ENCODE measurements around the gene LRRC66.

LRRC66 gene

DNA sequence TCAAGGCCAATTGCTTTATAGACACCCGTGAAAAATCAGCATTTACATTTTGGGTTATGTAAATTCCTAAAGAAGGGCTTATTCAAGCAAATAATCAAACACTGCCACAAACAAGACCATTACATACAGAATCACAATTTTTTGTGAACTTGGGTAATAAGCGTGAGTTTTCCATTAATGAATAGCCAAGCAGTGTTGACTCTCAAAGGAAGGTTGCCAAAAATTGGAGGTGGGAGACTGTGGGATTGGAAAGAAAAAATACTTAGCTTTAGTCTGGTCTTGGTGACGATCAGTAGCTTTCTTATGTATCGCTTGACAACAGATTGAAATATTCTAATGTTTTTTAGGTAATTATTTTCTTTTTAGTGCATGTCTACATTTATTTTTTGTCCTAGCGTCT is 20.9 kb downstream of the LRRC66 start:
- ChIA-PET POLR2A (no interaction called here), CTCF (interaction anchor here (1.2 kb wide), 1 partner anchor 9 kb away, joined by 4 read pairs; no protein-coding TSS in a partner anchor)
- no peak overlapping the region for H3K4me3 ChIP-seq (ENCODE audit: control insufficient read depth in 1 of 7, extremely low read depth in 1 of 7, insufficient read depth in 4 of 7, low read depth in 2 of 7, low read length in 6 of 7)
- no peaks in the 10 kb centered on the region for H3K9me3 ChIP-seq (ENCODE audit: control extremely low read depth in 1 of 5, control insufficient read depth in 4 of 5, insufficient read depth in 2 of 5, low read depth in 1 of 5, low read length in 4 of 5)
- H3K36me3 ChIP-seq (ENCODE audit: control insufficient read depth in 4 of 4, insufficient read depth in 4 of 4, low read length in 3 of 4) = no peaks in the 10 kb centered on the region
- no peak overlapping the region for H3K27ac ChIP-seq (ENCODE audit: insufficient read depth in 1 of 2, low read depth in 1 of 2, low read length in 2 of 2, poor library complexity in 1 of 2, severe bottlenecking in 2 of 2)
- H3K4me1 ChIP-seq (ENCODE audit: control extremely low read depth in 1 of 4, control insufficient read depth in 4 of 4, insufficient read depth in 4 of 4, low read length in 3 of 4) = no peaks in the 10 kb centered on the region
- DNase-seq = no peak
- peaks cover 0 to 19% (median 3%) of the 10 kb centered on the region in 5 experiments for H3K27me3 ChIP-seq (replicated peaks in 2 of 5; ENCODE audit: control insufficient read depth in 4 of 5, insufficient read depth in 5 of 5, low read length in 4 of 5)
- no CpG with 5 or more reads among the region's 5 CpGs for WGBS (ENCODE audit: insufficient coverage)

- ChIA-PET POLR2A (no interaction called here), CTCF (interaction anchor here (1.2 kb wide), 1 partner anchor 8 kb away, joined by 4 read pairs; no protein-coding TSS in a partner anchor)
- H3K36me3 ChIP-seq (ENCODE audit: control insufficient read depth in 4 of 4, insufficient read depth in 4 of 4, low read length in 3 of 4) = no peaks in the 10 kb centered on the region
- H3K27ac ChIP-seq (ENCODE audit: insufficient read depth in 1 of 2, low read depth in 1 of 2, low read length in 2 of 2, poor library complexity in 1 of 2, severe bottlenecking in 2 of 2) = no peak overlapping the region
- peaks cover 0 to 19% (median 3%) of the 10 kb centered on the region in 5 experiments for H3K27me3 ChIP-seq (replicated peaks in 2 of 5; ENCODE audit: control insufficient read depth in 4 of 5, insufficient read depth in 5 of 5, low read length in 4 of 5)
- no peak overlapping the region for H3K4me3 ChIP-seq (ENCODE audit: control insufficient read depth in 1 of 7, extremely low read depth in 1 of 7, insufficient read depth in 4 of 7, low read depth in 2 of 7, low read length in 6 of 7)
- no peaks in the 10 kb centered on the region for H3K9me3 ChIP-seq (ENCODE audit: control extremely low read depth in 1 of 5, control insufficient read depth in 4 of 5, insufficient read depth in 2 of 5, low read depth in 1 of 5, low read length in 4 of 5)
- DNase-seq = no peak
- H3K4me1 ChIP-seq (ENCODE audit: control extremely low read depth in 1 of 4, control insufficient read depth in 4 of 4, insufficient read depth in 4 of 4, low read length in 3 of 4) = no peaks in the 10 kb centered on the region
These were observed 21.3 kb downstream of the LRRC66 start for GRCh38 chr4:51998837-51999236.

GRCh38 chr4:51997647-51998046 is 22.5 kb downstream of the LRRC66 start:
- no peak overlapping the region for H3K4me3 ChIP-seq (ENCODE audit: control insufficient read depth in 1 of 7, extremely low read depth in 1 of 7, insufficient read depth in 4 of 7, low read depth in 2 of 7, low read length in 6 of 7)
- POLR2A ChIA-PET = no interaction called here
- no peak overlapping the region for H3K27ac ChIP-seq (ENCODE audit: insufficient read depth in 1 of 2, low read depth in 1 of 2, low read length in 2 of 2, poor library complexity in 1 of 2, severe bottlenecking in 2 of 2)
- no peaks in the 10 kb centered on the region for H3K9me3 ChIP-seq (ENCODE audit: control extremely low read depth in 1 of 5, control insufficient read depth in 4 of 5, insufficient read depth in 2 of 5, low read depth in 1 of 5, low read length in 4 of 5)
- H3K4me1 ChIP-seq (ENCODE audit: control extremely low read depth in 1 of 4, control insufficient read depth in 4 of 4, insufficient read depth in 4 of 4, low read length in 3 of 4) = no peaks in the 10 kb centered on the region
- H3K36me3 ChIP-seq (ENCODE audit: control insufficient read depth in 4 of 4, insufficient read depth in 4 of 4, low read length in 3 of 4) = no peaks in the 10 kb centered on the region
- H3K27me3 ChIP-seq (replicated peaks in 2 of 5; ENCODE audit: control insufficient read depth in 4 of 5, insufficient read depth in 5 of 5, low read length in 4 of 5) = peaks cover 0 to 19% (median 3%) of the 10 kb centered on the region in 5 experiments
- DNase-seq = no peak
- CTCF ChIA-PET = no interaction called here

DNA sequence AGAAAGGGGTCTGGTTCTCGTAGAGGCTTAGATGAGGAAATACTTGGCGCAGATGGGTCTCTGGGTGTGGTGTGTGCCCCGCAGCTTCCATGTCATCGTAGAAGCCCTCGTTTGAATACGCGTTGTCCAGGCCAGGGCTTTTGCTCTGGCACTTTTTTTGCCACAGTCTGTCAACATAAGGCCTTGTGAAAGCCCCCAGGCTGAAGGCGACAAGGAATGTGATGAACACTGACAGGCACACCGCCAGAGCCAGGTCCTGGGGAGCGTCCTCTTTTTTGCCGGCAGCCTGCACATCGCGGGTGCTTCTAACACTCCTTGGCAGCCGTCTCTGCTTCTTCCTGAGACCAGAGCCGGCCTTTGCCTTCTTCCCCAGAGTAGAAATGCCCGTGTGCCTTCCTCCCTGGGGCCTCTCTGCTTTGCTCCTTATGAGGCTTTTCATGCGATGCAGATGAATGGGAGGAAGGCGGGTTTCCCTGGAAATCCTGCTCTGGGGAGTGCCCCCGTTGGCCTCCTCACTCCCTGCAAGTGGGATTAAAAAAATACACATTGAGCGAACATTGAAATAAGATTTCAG is 24.4 kb downstream of the LRRC66 start:
- Histone ChIP-seq H3K27me3 (replicated peaks in 2 of 5; ENCODE audit: control insufficient read depth in 4 of 5, insufficient read depth in 5 of 5, low read length in 4 of 5) (peaks cover 0 to 19% (median 3%) of the 10 kb centered on the region in 5 experiments), H3K27ac (ENCODE audit: insufficient read depth in 1 of 2, low read depth in 1 of 2, low read length in 2 of 2, poor library complexity in 1 of 2, severe bottlenecking in 2 of 2) (no peak overlapping the region), H3K4me1 (ENCODE audit: control extremely low read depth in 1 of 4, control insufficient read depth in 4 of 4, insufficient read depth in 4 of 4, low read length in 3 of 4) (no peaks in the 10 kb centered on the region), H3K9me3 (ENCODE audit: control extremely low read depth in 1 of 5, control insufficient read depth in 4 of 5, insufficient read depth in 2 of 5, low read depth in 1 of 5, low read length in 4 of 5) (peaks cover 0 to 4% (median 0%) of the 10 kb centered on the region in 5 experiments), H3K4me3 (ENCODE audit: control insufficient read depth in 1 of 7, extremely low read depth in 1 of 7, insufficient read depth in 4 of 7, low read depth in 2 of 7, low read length in 6 of 7) (no peak overlapping the region), H3K36me3 (ENCODE audit: control insufficient read depth in 4 of 4, insufficient read depth in 4 of 4, low read length in 3 of 4) (no peaks in the 10 kb centered on the region)
- WGBS (ENCODE audit: insufficient coverage) = 62% methylated on average over 18 of the region's 20 CpGs
- POLR2A ChIA-PET = no interaction called here
- CTCF ChIA-PET = no interaction called here
- no peak for DNase-seq

GRCh38 chr4:51965862-51966261 is 54.3 kb downstream of the LRRC66 start:
- H3K4me1 ChIP-seq (ENCODE audit: control extremely low read depth in 1 of 4, control insufficient read depth in 4 of 4, insufficient read depth in 4 of 4, low read length in 3 of 4) = no peaks in the 10 kb centered on the region
- ChIA-PET POLR2A (no interaction called here), CTCF (no interaction called here)
- DNase-seq = no peak
- H3K9me3 ChIP-seq (ENCODE audit: control extremely low read depth in 1 of 5, control insufficient read depth in 4 of 5, insufficient read depth in 2 of 5, low read depth in 1 of 5, low read length in 4 of 5) = no peaks in the 10 kb centered on the region
- H3K36me3 ChIP-seq (ENCODE audit: control insufficient read depth in 4 of 4, insufficient read depth in 4 of 4, low read length in 3 of 4) = no peaks in the 10 kb centered on the region
- no peak overlapping the region for H3K27ac ChIP-seq (ENCODE audit: insufficient read depth in 1 of 2, low read depth in 1 of 2, low read length in 2 of 2, poor library complexity in 1 of 2, severe bottlenecking in 2 of 2)
- no peak overlapping the region for H3K4me3 ChIP-seq (ENCODE audit: control insufficient read depth in 1 of 7, extremely low read depth in 1 of 7, insufficient read depth in 4 of 7, low read depth in 2 of 7, low read length in 6 of 7)
- no peaks in the 10 kb centered on the region for H3K27me3 ChIP-seq (replicated peaks in 2 of 5; ENCODE audit: control insufficient read depth in 4 of 5, insufficient read depth in 5 of 5, low read length in 4 of 5)
- 80% methylated on average over 1 of the region's 1 CpG for WGBS (ENCODE audit: insufficient coverage)

DNA sequence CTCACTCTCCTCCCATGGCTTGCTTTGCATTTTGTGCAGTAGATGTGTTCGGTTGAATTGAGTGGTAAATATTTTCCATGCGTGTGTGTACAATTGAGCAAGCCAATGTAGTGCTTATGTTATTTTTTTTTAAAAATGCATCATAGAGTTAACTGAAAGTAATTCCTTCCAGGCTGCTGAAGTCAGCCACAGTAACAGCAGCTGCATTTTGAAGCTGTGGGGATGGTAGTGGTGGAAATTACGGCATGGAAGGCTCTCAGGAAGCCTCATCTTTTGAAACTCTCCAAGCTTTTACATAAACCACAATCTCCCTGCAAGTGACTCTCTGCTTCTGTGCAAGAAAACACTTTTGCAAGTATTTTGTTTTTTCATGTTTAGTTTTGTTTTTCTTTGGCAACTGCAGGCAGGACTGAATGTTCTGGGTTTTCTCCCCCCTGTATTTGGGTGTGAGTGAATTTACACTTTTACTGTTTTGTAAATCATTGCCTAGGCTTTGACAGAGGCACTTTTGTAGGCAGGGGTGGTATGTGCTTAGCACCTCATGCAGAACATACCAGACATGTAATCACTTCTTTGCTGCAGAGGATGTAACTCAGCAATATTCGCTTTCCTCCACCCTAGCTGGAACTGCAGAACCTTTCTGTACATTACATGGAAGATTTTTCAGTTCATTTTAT is 56.2 kb downstream of the LRRC66 start:
- ChIA-PET CTCF (interaction anchor here (0.8 kb wide), 1 partner anchor 14 kb away, joined by 3 read pairs; no protein-coding TSS in a partner anchor), POLR2A (no interaction called here)
- Histone ChIP-seq H3K4me3 (ENCODE audit: control insufficient read depth in 1 of 7, extremely low read depth in 1 of 7, insufficient read depth in 4 of 7, low read depth in 2 of 7, low read length in 6 of 7) (no peak overlapping the region), H3K27ac (ENCODE audit: insufficient read depth in 1 of 2, low read depth in 1 of 2, low read length in 2 of 2, poor library complexity in 1 of 2, severe bottlenecking in 2 of 2) (no peak overlapping the region), H3K9me3 (ENCODE audit: control extremely low read depth in 1 of 5, control insufficient read depth in 4 of 5, insufficient read depth in 2 of 5, low read depth in 1 of 5, low read length in 4 of 5) (no peaks in the 10 kb centered on the region), H3K36me3 (ENCODE audit: control insufficient read depth in 4 of 4, insufficient read depth in 4 of 4, low read length in 3 of 4) (no peaks in the 10 kb centered on the region), H3K27me3 (replicated peaks in 2 of 5; ENCODE audit: control insufficient read depth in 4 of 5, insufficient read depth in 5 of 5, low read length in 4 of 5) (peaks cover 0 to 4% (median 0%) of the 10 kb centered on the region in 5 experiments), H3K4me1 (ENCODE audit: control extremely low read depth in 1 of 4, control insufficient read depth in 4 of 4, insufficient read depth in 4 of 4, low read length in 3 of 4) (no peaks in the 10 kb centered on the region)
- WGBS (ENCODE audit: insufficient coverage) = 100% methylated on average over 1 of the region's 4 CpGs
- DNase-seq = no peak

GRCh38 chr4:51960486-51960885 is 59.7 kb downstream of the LRRC66 start:
- Histone ChIP-seq H3K9me3 (ENCODE audit: control extremely low read depth in 1 of 5, control insufficient read depth in 4 of 5, insufficient read depth in 2 of 5, low read depth in 1 of 5, low read length in 4 of 5) (peaks cover 0 to 3% (median 2%) of the 10 kb centered on the region in 5 experiments), H3K4me3 (ENCODE audit: control insufficient read depth in 1 of 7, extremely low read depth in 1 of 7, insufficient read depth in 4 of 7, low read depth in 2 of 7, low read length in 6 of 7) (no peak overlapping the region), H3K36me3 (ENCODE audit: control insufficient read depth in 4 of 4, insufficient read depth in 4 of 4, low read length in 3 of 4) (no peaks in the 10 kb centered on the region), H3K4me1 (ENCODE audit: control extremely low read depth in 1 of 4, control insufficient read depth in 4 of 4, insufficient read depth in 4 of 4, low read length in 3 of 4) (no peaks in the 10 kb centered on the region), H3K27me3 (replicated peaks in 2 of 5; ENCODE audit: control insufficient read depth in 4 of 5, insufficient read depth in 5 of 5, low read length in 4 of 5) (peaks cover 0 to 4% (median 0%) of the 10 kb centered on the region in 5 experiments), H3K27ac (ENCODE audit: insufficient read depth in 1 of 2, low read depth in 1 of 2, low read length in 2 of 2, poor library complexity in 1 of 2, severe bottlenecking in 2 of 2) (no peak overlapping the region)
- CTCF ChIA-PET = no interaction called here
- WGBS (ENCODE audit: insufficient coverage) = 92% methylated on average over 4 of the region's 4 CpGs
- no peak for DNase-seq
- POLR2A ChIA-PET = no interaction called here
